GM19463 (cell line): ENCODE data around the gene CCDC102B.
"Not testable (repeated sequence)": the region's sequence is repeated elsewhere in the genome, so short reads cannot be mapped to it uniquely, and the experiment has no call there.

ENCODE experiments used
- ATAC-seq: cut with Tn5 transposase; IDR thresholded peaks from one replicate; pipeline ENCODE4 v1.9.1; 2021; ENCODE audit warnings: mild to moderate bottlenecking, moderate library complexity; ENCODE audit not compliant: unreplicated experiment

The CCDC102B gene

DNA sequence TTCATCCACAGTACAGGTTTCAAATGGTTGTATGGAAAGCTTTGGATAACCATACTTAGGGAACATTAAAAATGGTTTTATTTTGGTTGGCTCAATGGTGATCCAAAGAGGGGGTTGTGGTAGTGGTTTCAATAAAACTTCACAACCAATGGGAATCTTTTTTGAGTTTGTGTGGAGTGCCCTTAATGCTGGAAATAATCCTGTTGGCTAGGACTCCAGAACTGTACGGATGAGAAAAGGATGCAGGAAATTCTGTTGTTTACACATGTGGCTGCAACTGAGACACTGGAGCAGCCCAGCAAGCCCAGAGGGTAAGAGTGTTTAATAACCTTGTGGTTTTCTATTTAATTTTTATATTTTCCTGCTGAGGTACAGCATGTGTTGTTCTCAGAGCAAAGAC lies at the start of gene CCDC102B:
Gene CCDC102B (plus strand): TSS at position 210 of the 400 bp plus-strand sequence. CDS start 38,684 bp downstream, outside the sequence.
- ATAC-seq = no peak

DNA sequence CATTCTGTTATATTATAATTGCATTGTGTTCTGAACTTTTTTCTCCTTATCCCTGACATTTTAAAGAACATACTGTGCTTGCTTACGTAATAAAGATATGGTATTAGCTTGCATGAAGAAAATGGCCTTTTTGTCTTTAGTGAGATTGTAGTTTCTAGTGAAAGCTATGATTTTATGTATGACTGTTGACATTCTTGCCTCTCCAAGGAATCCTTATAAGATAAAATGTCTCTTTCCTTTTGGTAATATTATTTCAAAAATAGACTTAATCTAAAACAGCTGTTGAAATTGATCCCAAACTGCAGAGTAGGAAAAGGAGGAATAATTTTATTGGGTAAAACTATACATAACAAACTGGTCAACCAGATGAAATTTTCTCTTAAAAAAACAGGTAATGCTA lies 40.8 kb upstream of the CCDC102B start:
- no peak for ATAC-seq

DNA sequence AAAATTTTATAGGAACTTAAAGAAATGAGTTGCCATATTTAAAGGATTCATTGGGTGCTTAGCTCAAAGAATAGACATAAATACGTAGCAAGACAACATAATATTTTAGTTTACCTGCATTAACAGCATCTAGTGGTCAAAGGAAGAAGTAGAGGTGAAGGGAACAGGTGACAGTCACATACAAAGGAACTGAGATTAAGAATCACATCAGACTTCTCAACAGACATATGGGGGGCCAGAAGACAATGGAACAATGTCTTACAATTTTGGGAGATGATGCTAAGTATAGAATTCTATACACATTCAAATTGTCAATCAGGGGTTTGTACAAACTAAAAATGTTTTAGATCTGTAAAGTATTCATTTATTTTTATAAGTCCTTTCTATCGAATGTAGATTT lies 38.6 kb upstream of the CCDC102B start:
- no peak for ATAC-seq

DNA sequence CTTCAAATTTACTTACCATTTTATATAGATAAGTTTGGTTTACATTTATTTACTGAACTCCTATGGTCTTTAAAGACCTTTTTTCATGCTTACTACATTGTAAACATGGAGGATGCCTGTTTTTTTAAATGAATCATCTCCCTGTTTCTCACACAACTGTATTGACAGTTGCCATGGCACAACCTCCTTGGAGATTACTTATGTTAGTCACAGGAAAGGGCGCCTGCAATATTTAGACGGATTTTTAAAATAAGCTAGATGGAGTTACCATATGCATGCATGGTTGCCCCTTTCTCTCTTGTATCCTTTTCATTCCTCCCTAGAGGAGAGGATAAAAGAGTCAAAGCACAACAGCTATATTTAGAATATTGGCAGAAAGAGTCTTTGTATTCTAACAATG lies 34.8 kb upstream of the CCDC102B start:
- no peak for ATAC-seq

DNA sequence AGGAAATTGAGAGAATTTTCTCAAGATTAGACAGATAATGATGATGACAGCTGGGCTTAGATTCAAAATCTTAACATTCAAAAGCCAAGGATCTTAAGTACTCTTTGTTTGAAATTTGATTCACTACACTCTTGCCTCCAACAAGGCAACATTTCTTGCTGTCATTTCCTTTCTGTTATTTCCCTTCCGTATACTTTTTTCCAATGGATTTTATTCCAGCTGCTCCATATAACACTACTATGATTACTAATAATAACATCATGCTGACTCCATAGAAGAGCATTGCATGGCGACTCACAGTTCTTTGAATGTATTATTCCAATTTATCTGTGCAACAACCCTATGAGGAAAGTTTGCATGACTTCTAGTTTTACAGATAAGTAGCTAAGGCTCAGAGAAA lies 33.9 kb upstream of the CCDC102B start:
- no peak for ATAC-seq

DNA sequence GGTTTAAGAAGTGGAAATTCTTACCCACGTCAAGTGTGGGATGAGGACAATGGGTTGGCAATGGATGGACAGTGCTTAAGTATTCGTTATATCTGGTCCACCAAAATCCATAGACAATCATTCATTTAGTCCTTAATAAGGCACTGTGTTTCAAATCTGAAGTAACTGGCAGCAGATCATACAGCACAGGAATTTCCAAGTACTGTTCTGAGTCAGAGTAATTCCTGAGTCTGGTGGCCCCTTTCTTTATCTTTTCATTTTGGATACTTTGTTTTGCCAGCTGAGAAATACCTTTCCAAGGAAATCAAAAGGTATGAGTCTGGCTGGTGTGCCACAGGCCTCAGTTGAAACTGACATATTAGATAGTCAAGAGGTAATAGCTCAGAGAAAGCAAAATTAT lies 31.4 kb upstream of the CCDC102B start:
- no peak for ATAC-seq

DNA sequence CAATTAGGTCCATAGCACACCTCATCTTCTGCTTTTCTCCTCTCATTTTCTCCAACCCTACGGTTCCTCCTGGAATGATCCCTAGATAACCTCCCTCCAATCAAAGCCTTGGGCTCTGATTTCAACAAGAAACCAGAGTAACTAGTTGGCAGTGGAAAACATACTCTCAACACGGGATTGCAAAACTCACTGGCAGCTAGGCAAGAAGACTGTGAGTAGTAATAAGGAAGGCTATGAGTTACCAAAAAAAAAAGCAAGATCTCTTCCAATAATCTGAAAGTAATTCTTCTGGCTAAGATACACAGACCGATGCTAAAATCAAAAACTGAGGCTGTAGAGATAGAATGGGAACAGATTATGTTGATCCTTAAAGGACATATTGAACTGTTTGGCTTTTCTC lies 28.4 kb upstream of the CCDC102B start:
- ATAC-seq = no peak

DNA sequence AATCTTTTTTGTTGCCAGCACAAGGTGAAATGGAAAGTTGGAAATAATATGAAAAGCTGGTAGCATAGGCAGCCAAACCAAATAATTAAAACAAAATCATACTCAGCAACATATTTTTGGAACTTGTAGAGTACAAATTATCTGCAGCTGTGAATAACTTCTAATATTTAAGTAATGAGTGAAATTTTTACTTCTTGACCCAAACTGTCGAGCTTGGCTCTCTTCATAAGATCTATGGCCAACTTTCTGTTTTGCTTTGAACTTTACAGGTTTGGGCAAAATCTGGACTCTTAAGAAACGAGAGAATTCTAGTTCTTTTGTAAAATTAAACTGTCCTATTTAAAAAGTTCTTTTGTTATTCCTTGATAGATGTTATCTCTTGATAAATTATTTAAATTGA lies 25.6 kb upstream of the CCDC102B start:
- no peak for ATAC-seq

DNA sequence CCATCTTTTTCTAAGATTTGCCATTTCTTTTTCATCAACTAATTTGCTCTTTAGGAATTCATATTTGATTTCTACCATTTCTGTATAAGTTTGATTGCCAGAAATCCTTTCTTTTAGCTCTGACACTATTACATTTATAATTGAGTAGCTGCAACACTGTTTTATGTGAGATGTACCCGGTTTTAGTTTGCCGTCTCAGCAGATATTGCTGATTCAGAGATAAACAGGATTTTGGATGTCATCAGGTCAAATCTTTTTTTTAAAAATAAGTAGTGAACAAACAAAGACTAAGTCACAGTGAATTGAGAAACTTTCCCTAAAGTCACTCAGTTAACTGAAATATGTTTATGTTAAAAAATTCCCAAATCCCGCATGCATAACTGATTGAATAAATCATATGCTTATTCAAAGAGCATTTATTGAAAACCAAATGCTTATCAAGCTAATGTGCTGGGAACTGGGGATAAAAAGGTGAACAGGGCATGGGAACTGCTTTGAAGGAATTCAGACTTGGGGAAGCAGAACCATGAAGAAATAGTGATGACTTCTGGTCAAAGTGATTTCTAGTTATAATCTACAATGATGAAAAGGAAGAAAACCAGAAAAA lies 19.5 kb upstream of the CCDC102B start:
- ATAC-seq = no peak

DNA sequence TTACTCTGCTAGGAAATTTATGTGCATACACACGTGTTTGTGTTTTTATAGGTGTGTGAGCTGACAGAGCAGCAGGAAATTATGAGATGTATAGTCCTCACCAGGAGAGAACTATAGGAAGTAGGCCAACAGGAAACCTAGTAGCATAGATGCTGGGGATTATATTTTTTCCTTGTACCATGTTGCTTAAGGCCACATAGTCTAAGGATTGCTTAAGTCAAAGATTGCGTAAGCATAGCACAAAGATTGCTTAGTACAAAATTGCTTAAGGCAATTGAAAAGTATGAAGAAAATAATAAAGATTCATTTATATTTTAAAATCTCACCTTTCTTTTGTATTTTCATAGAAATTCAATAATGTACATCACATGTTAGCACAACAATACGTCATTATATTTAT lies 18.7 kb upstream of the CCDC102B start:
- no peak for ATAC-seq

DNA sequence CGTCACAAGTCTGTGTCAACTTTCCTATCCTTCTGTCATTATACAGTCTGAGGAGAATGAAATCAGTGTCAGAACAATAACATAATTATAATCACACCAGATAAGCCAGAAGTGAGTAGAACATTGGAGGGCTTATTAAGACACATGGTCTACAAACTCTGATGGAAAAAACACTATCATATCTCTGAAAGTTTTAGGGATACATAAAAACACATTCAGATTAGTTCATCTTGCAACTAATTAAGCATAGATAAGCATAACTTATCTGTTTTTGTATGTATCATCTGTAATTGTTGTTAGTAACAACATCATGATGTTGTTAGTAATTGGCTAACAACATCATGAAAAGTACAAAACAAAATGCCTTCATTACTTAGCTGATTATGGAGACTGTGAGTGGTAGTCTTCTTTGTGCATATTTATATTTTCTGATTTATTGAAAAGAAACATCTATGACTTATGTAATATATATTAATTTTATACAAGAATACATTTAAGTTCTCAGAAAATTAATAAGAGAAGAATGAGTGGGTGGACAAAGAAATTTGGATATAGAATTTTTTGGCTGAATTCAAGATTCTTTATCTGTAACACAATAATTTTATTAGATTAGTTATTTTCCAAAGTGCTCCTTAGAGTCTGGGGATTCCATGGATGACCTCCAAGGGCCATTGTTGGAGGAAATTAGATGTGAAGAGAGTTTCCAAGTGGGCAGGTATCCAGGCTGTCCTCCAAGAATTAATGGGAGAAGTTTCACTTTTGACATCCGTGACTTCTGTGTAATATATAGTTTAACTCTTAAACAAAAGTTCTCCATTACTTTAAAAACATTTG lies 16.9 kb upstream of the CCDC102B start:
- no peak for ATAC-seq

DNA sequence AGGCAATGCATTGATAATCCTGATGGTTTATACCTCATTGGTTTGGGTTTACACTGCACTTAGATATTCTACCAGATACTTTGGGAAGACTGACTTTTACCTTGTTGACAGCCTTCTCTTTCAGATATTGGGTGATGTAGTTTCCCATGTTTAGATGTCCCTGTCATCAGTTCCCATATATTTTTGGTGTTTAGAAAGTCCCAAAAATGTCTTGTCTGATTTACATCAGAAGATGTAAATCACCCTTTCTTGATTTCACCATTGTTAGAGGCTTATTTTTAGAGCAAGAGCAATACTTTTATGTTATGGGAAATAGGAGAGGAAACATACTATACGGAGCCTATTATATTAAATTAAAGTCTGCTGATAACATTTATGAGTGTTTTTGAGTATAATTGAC lies 14.4 kb upstream of the CCDC102B start:
- no peak for ATAC-seq

DNA sequence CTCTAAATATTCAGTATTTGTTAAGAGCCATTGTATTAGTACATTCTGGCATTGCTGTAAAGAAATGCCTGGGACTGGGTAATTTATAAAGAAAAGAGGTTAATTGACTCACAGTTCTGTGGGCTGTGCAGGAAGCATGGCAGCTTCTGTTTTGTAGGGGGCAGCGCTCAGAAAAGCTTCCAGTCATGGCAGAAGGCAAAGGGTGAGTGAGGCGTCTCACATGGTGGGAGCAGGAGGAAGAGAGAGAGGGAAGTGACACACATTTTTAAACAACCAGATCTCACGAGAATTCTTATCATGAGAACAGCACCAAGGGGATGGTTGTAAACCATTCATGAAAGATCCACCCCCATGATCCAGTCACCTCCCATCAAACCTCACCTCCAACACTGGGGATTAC lies 13.8 kb upstream of the CCDC102B start:
- ATAC-seq = no peak

DNA sequence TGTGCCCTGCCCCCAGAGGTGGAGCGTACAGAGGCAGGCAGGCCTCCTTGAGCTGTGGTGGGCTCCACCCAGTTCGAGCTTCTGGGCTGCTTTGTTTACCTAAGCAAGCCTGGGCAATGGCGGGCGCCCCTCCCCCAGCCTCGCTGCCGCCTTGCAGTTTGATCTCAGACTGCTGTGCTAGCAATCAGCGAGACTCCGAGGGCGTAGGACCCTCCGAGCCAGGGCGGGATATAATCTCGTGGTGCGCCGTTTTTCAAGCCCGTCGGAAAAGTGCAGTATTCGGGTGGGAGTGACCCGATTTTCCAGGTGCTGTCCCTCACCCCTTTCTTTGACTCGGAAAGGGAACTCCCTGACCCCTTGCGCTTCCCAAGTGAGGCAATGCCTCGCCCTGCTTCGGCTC lies 7.6 kb upstream of the CCDC102B start:
- not testable (repeated sequence) for ATAC-seq

DNA sequence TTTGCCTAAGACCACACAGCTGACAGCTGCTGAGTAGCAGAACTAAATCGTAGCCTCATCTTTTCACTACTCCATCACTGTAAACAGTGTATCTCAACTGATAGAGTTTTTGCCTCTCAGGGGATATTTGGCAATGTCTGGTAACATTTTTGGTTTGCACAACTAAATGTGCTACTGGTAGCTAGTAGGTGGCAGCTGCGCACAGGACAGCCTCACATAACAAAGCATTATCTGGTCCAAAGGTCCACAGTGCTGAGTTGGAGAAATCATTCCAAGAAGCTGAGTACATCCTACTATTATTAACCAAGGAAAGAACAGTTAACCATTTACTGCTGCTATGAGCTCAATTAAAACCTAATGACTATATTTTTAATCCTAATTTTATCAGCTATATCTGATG lies 6.1 kb upstream of the CCDC102B start:
- ATAC-seq = no peak

DNA sequence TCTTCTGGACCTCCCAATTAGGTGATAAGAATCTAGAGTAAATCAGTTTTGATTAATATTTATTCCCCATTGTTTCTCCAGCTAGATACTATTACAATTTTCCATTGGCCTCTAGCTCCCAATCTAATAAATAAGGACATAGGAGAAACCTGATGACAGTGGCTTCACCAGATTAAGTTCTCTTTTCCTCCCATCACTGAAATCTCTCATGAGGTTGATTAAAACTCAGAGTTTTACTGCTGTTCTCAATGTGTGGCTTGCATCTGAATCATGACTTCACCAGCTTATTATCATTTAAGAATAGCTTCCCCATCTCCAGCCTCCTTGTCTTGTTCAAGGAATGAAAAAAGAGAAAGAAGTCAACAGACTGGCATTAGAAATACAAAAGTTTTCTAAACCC lies 3.9 kb upstream of the CCDC102B start:
- no peak for ATAC-seq

DNA sequence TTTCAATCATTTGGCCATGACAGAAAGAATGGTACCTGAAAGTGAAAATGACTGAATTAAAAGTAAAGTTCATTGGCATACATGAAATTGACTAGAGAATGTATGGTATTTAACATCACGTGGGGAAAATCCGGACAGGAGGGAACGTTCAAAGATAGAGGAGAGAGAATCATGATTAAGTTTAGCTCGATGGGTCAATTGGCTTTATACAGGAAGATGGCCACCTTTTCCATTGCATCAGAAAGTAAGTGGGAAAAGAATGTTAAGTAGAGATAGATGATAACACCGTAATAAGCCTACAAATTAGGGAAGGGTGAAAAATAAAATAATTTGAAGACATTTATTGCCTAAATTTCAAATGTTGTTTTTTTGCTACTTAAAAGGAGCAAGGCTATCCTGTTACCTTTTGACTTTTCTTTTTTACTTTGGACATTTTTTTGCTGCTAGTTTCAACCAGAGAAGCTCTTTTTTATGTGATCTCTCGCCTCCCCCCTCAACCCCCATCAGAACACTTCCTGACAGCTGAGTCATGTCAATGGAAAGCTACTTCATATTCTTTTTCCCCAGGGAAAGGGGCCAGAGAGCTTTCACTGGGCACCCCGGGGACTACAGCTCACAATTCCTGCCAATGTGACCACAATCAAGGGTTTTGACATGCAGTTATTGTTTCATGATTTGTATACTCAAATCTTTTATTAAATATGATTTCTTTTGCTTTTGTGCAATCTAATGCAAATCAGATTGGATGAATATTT lies 767 bp upstream of the CCDC102B start:
- ATAC-seq = no peak

DNA sequence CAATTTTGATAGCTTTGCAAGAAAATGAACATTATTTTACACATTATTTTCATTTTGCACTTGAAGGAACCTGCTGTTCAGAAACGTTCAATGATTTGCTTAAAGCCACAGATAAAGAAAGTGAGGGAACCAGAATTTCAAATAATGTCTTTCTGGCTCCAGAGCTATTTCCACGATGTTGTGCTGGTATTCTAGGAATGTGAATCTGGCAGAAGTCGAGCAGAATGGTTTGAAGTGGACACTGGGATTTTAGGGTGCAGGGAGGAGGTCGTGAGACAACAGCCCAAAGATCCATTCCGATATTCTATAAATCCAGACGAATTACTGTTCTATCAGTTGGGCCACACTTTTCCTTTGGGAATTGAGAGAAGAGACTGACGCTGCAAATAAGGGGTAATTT lies 2.2 kb downstream of the CCDC102B start:
- no peak for ATAC-seq

DNA sequence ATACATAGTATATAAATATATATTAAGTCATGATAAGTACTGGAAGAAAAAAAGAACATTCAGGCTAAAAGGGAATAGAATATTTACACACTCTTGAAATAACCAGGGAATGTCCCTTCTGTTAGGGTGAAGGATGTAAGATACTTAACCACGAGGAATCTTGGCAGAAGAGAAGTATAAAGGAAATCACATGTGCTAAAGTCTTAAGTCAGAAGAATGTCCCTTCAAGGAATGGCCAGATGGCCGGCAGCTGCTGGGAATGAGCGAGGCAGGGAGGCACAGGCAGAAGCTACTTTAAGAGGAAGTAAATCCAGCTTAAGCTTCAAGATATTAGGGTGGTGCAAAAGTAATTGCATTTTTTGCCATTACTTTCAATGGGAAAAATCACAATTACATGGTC lies 5.5 kb downstream of the CCDC102B start:
- ATAC-seq = no peak

DNA sequence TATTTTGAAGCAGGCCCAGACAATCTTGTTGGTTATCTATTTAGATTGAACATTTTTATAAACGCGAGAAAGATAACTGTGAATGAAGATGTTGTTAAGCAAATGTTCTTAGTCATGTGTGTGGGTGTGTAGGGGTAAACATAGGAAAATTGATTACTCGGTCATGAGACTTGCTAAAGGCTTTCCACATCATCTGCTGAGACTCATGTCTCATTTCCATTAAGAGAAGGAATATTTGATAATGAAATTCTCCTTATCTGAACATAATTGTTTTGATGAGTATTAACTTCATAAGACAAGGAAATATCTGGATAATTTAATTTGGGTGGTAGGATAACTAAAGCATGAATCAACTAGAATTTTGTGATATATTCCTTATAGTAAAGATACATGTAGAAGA lies 19.7 kb downstream of the CCDC102B start:
- ATAC-seq = no peak

DNA sequence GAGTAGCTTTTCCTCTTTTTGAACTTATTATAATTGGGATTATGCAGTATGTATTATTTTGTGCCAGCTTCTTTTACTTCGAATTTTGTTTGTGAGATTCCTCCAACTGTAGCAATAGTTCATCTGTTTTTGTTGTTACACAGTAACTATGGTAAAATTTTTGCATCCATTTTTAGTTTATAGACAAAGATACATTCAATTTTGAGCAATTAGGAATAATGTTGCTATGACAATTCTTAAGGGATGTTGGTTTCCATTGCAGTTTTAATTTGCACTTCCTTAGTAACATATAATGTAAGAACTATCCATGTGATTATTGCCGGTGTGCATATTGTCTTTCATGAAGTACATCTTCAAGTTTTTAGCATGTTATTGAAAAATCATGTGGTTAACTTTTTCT lies 20.7 kb downstream of the CCDC102B start:
- ATAC-seq = no peak

DNA sequence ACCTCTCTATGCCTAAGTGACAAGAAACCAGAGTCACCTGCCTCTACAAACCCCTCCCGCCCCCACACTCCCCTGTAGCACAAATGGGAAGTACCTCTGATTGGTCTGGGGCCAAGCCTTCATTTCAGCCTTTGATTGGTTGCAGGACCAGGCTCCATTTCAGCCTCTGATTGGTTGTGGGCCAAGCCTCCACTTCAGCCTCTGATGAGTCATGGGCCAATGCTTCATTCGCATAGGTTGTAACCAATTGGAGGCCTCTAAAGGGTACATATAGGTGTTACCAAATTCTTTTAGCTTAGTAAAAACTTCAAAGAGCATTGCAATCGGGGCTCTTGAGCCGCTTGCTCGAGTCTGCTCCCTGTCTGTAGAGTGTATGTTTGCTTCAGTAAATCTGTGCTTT lies 25.0 kb downstream of the CCDC102B start:
- no peak for ATAC-seq
